ENCODE measurements around the gene RPL13. TPM values are rescaled to one million over a fixed set of nuclear protein-coding genes. Genes with fewer than 3 reads are reported as not detected.

Gene RPL13
- total and polyA plus RNA-seq, 2 of the 13 experiments (the other 11 are each of a cell fraction or from before 2014, with no cell fraction given): 2,988 to 4,411 TPM

- FAIRE-seq: no peak
- Histone ChIP-seq H3K27me3 (ENCODE audit: control insufficient read depth in 1 of 2, insufficient read depth in 2 of 2, low read length in 2 of 2) (peaks cover 0 to 5% of the 10 kb centered on the region in 2 experiments; a peak in 1 of 5 replicates), H3K9ac (ENCODE audit: insufficient read depth, low read depth, low read length) (no peak overlapping the region)
- TF ChIP-seq ZNF496 (CRISPR knock-in tag; IDR thresholded peaks at IDR 0.05; ENCODE audit: insufficient replicate concordance): no peak
- no peak for TF ChIP-seq ZNF407 (CRISPR knock-in tag; IDR thresholded peaks at IDR 0.05; ENCODE audit: not compliant biosample characterization)
- no peak for TF ChIP-seq TERF1 (CRISPR knock-in tag; IDR thresholded peaks at IDR 0.05)
- no peak for TF ChIP-seq ZNF329 (CRISPR knock-in tag; IDR thresholded peaks at IDR 0.05; ENCODE audit: low read depth)
- no peak for TF ChIP-seq TAF1 (CRISPR knock-in tag; IDR thresholded peaks at IDR 0.05)
- no peak for TF ChIP-seq NAIF1 (CRISPR knock-in tag; IDR thresholded peaks at IDR 0.05; ENCODE audit: borderline replicate concordance)
- no peak for TF ChIP-seq CHD4 (IDR thresholded peaks at IDR 0.05; ENCODE audit: borderline replicate concordance, low read length)
- TF ChIP-seq CSRNP2 (CRISPR knock-in tag; conservative IDR thresholded peaks at IDR 0.05; ENCODE audit: low read depth): no peak
Observed at GRCh38 chr16:89576153-89577054, 15.9 kb downstream of the RPL13 start.

More at GRCh38 chr16:89576153-89577054, 15.9 kb downstream of the RPL13 start:
- H3K79me2 ChIP-seq (ENCODE audit: insufficient read depth, low read length): no peaks in the 10 kb centered on the region
- CTCF ChIA-PET (ENCODE audit: low intra/inter-chr PET ratio, low total read pairs): no interaction called here
- no peak overlapping the region for H3K27ac ChIP-seq (ENCODE audit: extremely low read length, insufficient read depth, low read length)
- no peaks in the 10 kb centered on the region for H4K20me1 ChIP-seq (ENCODE audit: insufficient read depth, low read length)
- 79% methylated on average over 83 of the region's 89 CpGs for WGBS (ENCODE audit: low lambda C conversion rate)
- H3K36me3 ChIP-seq (replicated peaks in 1 of 2; ENCODE audit: control insufficient read depth in 1 of 2, insufficient read depth in 2 of 2, low read length in 2 of 2): no peaks in the 10 kb centered on the region
- no peak overlapping the region for H2AFZ ChIP-seq (ENCODE audit: low read length)
- no peak overlapping the region for H3K4me2 ChIP-seq (ENCODE audit: low read depth, low read length)
- ATAC-seq (no peak), DNase-seq (ENCODE audit: low spot score) (no peak)
- no TSS peak for BruUV-seq (replicated peaks)
- intact Hi-C loops (cut with micrococcal nuclease; ENCODE audit: unreplicated experiment): no loop called here
- POLR2A ChIA-PET: interaction anchor here (1.3 kb wide), 1 partner anchor 11 kb away, joined by 4 read pairs; no protein-coding TSS in a partner anchor
- peaks cover 30% of the 10 kb centered on the region for H3K4me1 ChIP-seq (ENCODE audit: insufficient read depth, low read length)
- no peak overlapping the region for H3K4me3 ChIP-seq (replicated peaks in 1 of 3; ENCODE audit: insufficient read depth in 1 of 3, low read depth in 2 of 3, low read length in 3 of 3)
- in situ Hi-C loops (cut with HindIII; ENCODE audit: extremely low pct_ligation_motif_present, low pct_unique_long_range_greater_than_20kb): no loop called here
- no peaks in the 10 kb centered on the region for H3K9me3 ChIP-seq (ENCODE audit: low read length)
